Lower lobe of right lung (tissue), 2 donors: Measurements from ENCODE around the gene HDAC4. TPM values are rescaled to one million over a fixed set of nuclear protein-coding genes. Genes with fewer than 3 reads are reported as not detected.

Experiments used
- ATAC-seq, 2 donors: fragments of 200-7000 bp; cut with Tn5 transposase; one replicate each; pipeline ENCODE4 v1.9.1; 2020 to 2022; ENCODE audit warnings: mild to moderate bottlenecking in 2 of 2, moderate library complexity in 2 of 2
- DNase-seq: peaks from one replicate; pipeline ENCODE4 v3.0.0-alpha.2; 2020
- H3K27ac ChIP-seq: fragments of 200-600 bp; one replicate; pipeline ENCODE4 v1.8.0; 2022
- H3K27me3 ChIP-seq: fragments of 200-600 bp; one replicate; pipeline ENCODE4 v1.8.0; 2022; ENCODE audit warnings: low read depth
- H3K36me3 ChIP-seq: fragments of 200-600 bp; one replicate; pipeline ENCODE4 v1.8.0; 2022; ENCODE audit warnings: mild to moderate bottlenecking
- H3K4me1 ChIP-seq: fragments of 200-600 bp; one replicate; pipeline ENCODE4 v1.8.0; 2022
- H3K4me3 ChIP-seq: fragments of 200-600 bp; one replicate; pipeline ENCODE4 v1.8.0; 2022; ENCODE audit warnings: mild to moderate bottlenecking
- H3K9me3 ChIP-seq: fragments of 200-600 bp; one replicate; pipeline ENCODE4 v1.8.0; 2022
- intact Hi-C: fragments of 100-400 bp; cut with DNase I; formaldehyde crosslinking; loops from one replicate; pipeline ENCODE4 v1.11.0; 2022
- total RNA-seq: library from RNA; stranded (reverse); fragmentation: NEBNext Ultra II Directional; extraction: Animal tissue kit (Norgen Biotek cat#: 25700); gene quantifications from one replicate; pipeline ENCODE4 v1.2.1, GENCODE V29; 2021
- TF ChIP-seq, protein P1 (sequence below): fragments of 200-600 bp; IDR thresholded peaks from one replicate; pipeline ENCODE4 v1.8.0; 2022; ENCODE audit warnings: antibody characterized with exemption, mild to moderate bottlenecking
- donor health status: DM: no; HTN: yes; CAD: no; lungs with severe emphysema.

HDAC4 gene
- total RNA-seq, 1 donor from 2014 or later = 44.9 TPM

DNA sequence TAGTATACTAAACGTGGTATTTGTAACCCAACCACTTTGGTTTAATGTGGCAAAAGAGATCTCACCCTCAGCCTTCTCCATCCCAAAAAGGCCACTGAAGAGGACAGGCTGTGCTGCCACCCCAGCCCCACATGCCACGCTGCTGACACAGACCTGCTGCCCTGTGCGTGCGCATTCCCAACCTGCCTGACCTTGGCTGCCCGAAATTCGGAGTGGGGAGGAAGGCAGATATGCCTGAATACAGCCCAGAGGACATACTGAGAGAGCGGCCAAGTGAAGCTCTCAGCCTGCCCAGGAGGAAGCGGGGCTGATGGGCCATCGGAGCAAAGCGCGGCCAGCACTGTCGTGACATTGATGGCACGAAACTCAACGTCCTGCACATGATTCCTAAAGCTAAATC, 70.0 kb downstream of the HDAC4 start:
- intact Hi-C loops = no loop called here
- H3K27me3 ChIP-seq = no peaks in the 10 kb centered on the region
- H3K36me3 ChIP-seq = no peaks in the 10 kb centered on the region
- no peak overlapping the region for H3K27ac ChIP-seq
- ATAC-seq = no peak
- DNase-seq = no peak
- H3K4me1 ChIP-seq = peaks cover 14% of the 10 kb centered on the region
- TF ChIP-seq, protein P1, sequence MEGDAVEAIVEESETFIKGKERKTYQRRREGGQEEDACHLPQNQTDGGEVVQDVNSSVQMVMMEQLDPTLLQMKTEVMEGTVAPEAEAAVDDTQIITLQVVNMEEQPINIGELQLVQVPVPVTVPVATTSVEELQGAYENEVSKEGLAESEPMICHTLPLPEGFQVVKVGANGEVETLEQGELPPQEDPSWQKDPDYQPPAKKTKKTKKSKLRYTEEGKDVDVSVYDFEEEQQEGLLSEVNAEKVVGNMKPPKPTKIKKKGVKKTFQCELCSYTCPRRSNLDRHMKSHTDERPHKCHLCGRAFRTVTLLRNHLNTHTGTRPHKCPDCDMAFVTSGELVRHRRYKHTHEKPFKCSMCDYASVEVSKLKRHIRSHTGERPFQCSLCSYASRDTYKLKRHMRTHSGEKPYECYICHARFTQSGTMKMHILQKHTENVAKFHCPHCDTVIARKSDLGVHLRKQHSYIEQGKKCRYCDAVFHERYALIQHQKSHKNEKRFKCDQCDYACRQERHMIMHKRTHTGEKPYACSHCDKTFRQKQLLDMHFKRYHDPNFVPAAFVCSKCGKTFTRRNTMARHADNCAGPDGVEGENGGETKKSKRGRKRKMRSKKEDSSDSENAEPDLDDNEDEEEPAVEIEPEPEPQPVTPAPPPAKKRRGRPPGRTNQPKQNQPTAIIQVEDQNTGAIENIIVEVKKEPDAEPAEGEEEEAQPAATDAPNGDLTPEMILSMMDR = no peak
- no peaks in the 10 kb centered on the region for H3K9me3 ChIP-seq
- no peak overlapping the region for H3K4me3 ChIP-seq

DNA sequence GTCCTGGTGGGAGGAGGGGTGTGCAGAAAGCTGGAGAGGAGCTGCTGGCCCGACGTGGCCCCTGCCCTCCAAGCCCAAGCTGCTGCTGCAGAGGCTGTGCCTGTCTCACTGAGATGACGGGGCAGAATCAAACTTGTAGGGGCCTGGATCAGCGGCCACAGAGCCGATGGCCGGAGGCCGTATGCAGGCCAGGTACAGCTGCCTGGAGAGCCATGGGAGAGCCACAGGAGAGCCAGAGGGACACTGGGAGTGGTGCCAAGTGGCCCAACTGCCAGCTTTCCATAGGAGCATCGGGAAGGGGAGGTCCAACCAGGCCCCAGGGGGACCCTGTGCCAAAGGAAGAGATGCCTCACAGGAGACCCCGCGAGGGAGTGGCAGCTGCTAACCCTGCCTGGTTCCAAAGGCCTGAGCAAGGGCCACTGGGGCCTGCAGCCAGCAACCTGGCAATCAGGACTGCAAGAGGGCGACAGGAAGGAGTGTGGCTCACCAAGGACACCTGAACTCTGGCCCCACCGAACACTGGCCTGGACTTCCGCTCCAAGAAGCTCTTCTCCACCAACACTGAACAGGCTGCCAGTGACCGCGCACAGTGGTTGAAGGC, 70.7 kb downstream of the HDAC4 start:
- TF ChIP-seq, protein P1 = no peak
- peaks cover 14% of the 10 kb centered on the region for H3K4me1 ChIP-seq
- ATAC-seq (no peak), DNase-seq (no peak)
- no peaks in the 10 kb centered on the region for H3K9me3 ChIP-seq
- H3K27me3 ChIP-seq = no peaks in the 10 kb centered on the region
- no peaks in the 10 kb centered on the region for H3K36me3 ChIP-seq
- no peak overlapping the region for H3K27ac ChIP-seq
- no peak overlapping the region for H3K4me3 ChIP-seq
- intact Hi-C loops = no loop called here

DNA sequence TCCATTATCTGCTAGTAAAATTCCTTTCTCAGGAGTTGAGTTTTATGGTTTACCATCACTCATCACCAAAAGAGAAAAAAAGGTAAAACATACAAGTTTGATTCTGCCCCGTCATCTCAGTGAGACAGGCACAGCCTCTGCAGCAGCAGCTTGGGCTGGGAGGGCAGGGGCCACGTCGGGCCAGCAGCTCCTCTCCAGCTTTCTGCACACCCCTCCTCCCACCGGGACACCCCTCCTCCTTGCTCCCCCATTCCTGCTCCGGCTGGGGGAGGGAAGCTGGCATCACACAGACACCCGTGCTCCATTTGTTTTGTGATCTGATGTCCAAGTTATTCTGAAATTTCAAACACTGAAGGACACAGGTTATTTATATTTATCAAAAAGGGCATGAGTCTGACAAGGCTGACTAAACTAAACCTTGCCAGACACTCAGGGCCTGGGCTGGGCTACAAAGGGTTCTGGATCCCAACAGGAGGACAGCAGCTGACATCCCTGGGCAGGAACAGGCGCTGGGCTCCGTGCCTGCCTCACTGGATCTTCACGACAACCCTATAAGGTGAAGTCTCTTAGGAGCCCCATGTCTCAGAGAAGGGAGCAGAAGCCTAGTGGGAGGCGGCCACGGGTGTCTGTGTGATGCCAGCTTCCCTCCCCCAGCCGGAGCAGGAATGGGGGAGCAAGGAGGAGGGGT, 71.4 kb downstream of the HDAC4 start:
- Histone ChIP-seq H3K27me3 (no peaks in the 10 kb centered on the region), H3K36me3 (no peaks in the 10 kb centered on the region), H3K4me1 (peaks cover 14% of the 10 kb centered on the region), H3K27ac (no peak overlapping the region), H3K9me3 (no peaks in the 10 kb centered on the region), H3K4me3 (no peak overlapping the region)
- TF ChIP-seq, protein P1 = no peak
- no peak for ATAC-seq
- no peak for DNase-seq
- intact Hi-C loops = no loop called here

DNA sequence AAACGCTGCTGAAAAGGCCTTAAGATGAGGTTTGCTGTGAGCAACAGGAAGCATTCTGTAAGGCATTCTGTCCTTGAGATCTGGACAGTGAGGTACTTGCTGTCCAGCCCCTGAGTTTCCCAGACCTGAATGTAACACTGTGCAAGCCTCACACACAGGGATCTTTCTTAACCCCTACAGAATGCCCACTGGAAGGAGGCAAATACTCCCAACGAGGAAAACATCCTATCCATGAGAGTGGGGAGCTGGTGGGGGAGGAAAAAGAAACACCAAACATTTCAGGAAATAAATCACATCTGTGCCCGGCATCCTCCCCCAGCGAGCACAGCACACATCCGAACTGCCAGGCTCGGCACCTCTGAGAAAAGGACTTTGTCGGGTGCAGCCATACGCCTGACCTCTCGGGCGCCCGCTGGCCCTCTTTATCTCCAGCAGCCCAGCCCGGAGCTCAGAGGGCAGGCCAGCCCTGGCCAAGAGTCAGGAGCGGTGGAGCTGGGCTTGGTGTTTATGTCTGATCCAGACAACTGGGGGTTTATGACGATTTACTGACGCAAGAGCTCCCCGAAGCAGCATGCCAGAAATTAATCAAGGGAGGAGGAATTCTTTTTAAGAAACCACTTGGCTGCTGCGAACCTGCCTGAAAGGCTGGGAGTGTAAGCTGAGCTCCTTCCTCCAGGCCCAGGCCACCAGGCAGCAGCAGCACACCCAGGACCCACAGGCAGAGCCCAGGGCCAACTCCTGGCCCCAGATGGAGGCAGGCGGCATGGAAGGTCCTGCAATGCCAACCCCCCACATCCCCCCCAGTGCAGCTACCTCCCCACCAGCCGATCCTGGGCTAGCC, 72.2 kb downstream of the HDAC4 start:
- TF ChIP-seq, protein P1 = no peak
- H3K4me1 ChIP-seq = peaks cover 14% of the 10 kb centered on the region
- intact Hi-C loops = no loop called here
- ATAC-seq (peak; percentile 58 to 59), DNase-seq (no peak)
- no peaks in the 10 kb centered on the region for H3K27me3 ChIP-seq
- no peaks in the 10 kb centered on the region for H3K36me3 ChIP-seq
- peak overlapping the region; percentile 34 for H3K27ac ChIP-seq
- H3K9me3 ChIP-seq = no peaks in the 10 kb centered on the region
- H3K4me3 ChIP-seq = no peak overlapping the region

DNA sequence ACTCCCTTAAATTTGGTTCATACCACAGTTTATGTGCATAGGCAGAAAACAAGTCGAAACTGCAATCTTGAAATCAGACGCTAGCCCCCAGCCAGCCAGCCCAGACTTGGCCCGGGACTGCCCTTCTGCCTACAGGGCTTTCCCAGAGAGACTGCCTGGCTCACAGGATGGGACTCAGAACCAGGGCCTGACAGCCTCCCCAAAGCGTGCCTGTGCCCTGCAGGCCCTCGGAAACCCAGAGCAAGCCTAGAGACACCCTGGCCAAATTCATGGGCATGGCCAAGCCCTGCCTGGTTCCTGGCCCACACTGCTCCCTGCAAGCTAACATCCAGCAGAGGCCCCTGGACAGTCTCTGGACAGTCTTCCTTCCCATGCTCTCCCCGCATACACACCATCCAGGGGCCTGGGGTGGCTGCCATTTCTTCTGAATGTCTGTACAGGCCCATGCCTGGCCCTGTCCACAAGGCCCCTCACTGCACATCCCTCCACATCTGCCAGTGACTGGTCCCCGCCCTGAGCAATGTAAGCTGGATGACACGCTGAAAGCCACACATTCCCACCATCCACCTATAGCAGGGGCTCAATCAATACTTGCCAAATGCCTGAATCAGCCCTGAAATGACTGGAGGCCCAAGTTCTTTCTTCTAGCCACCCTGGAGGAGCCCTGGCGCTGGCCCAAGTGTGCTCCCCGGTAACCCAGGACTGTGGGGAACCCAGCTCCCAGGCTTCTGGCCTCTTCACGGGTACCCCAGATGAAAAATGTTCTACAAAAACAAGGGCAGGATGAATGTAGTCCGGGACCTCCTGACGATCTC, 73.1 kb downstream of the HDAC4 start:
- DNase-seq = no peak
- ATAC-seq = peak; percentile 10 to 16
- peaks cover 14% of the 10 kb centered on the region for H3K4me1 ChIP-seq

More for the DNA sequence above, 73.1 kb downstream of the HDAC4 start:
- H3K36me3 ChIP-seq = no peaks in the 10 kb centered on the region
- no peaks in the 10 kb centered on the region for H3K27me3 ChIP-seq
- intact Hi-C loops = no loop called here
- H3K27ac ChIP-seq = peak overlapping the region; percentile 34
- TF ChIP-seq, protein P1 = no peak
- H3K9me3 ChIP-seq = no peaks in the 10 kb centered on the region
- H3K4me3 ChIP-seq = no peak overlapping the region
